B cell (primary cell): Measurements from ENCODE around the gene PTPN1. TPM values are rescaled to one million over a fixed set of nuclear protein-coding genes. Genes with fewer than 3 reads are reported as not detected.

Experiments used
- ATAC-seq: fragments of 200-7000 bp; cut with Tn5 transposase; one replicate; pipeline ENCODE4 v1.10.0; 2021; ENCODE audit warnings: low read depth, mild to moderate bottlenecking, moderate number of reproducible peaks, moderate library complexity
- CTCF ChIA-PET: fragments of 350-600 bp; sonication (Branson Sonifier 250); formaldehyde crosslinking; loops from one replicate; lab custom pipeline; 2021; ENCODE audit warnings: antibody characterized with exemption, inconsistent platforms; lab: Charles Lee
- POLR2A ChIA-PET: fragments of 350-600 bp; sonication (Branson Sonifier 250); formaldehyde crosslinking; loops from one replicate; lab custom pipeline; 2021; ENCODE audit warnings: antibody characterized with exemption; lab: Charles Lee
- DNase-seq: peaks from one replicate; pipeline ENCODE4 v3.0.0; 2013
- H2AFZ ChIP-seq: 2 replicates; pipeline ENCODE4 v1.6.1; 2012; ENCODE audit warnings: mild to moderate bottlenecking, low read depth, low read length; ENCODE audit not compliant: insufficient read depth, poor library complexity, severe bottlenecking
- H3K27ac ChIP-seq, 2 donors: 1 replicate in 1 of 2; 2 replicates in 1 of 2; pipeline ENCODE4 v1.5.1; 2012 to 2013; ENCODE audit warnings: low read length in 2 of 2, mild to moderate bottlenecking in 2 of 2, moderate library complexity in 1 of 2
- H3K27me3 ChIP-seq, 4 experiments: fragments of 200-600 bp in 1 of 4; sonication (generic) in 1 of 4; replicated peaks in 1 of 4; 1 replicate in 2 of 4; 2 replicates in 2 of 4; pipeline versions ENCODE4 v1.6.1 to v1.7.0; 2013 to 2016; ENCODE audit warnings: low read length in 3 of 4, mild to moderate bottlenecking in 2 of 4, mixed read lengths in 1 of 4, moderate library complexity in 1 of 4; ENCODE audit not compliant: insufficient read depth in 4 of 4, control insufficient read depth in 3 of 4; ENCODE audit errors: control extremely low read depth in 1 of 4
- H3K36me3 ChIP-seq, 2 experiments: replicated peaks in 1 of 2; 1 replicate in 1 of 2; 2 replicates in 1 of 2; pipeline versions ENCODE4 v1.6.1 to v1.7.1; 2013; ENCODE audit warnings: low read length in 1 of 2; ENCODE audit not compliant: insufficient read depth in 2 of 2, control insufficient read depth in 1 of 2; ENCODE audit errors: control extremely low read depth in 1 of 2, extremely low read depth in 1 of 2
- H3K4me1 ChIP-seq, 2 donors: fragments of 200-600 bp in 1 of 2; sonication (generic) in 1 of 2; 1 replicate in 1 of 2; 2 replicates in 1 of 2; pipeline versions ENCODE4 v1.5.1 to v1.6.1; 2013 to 2017; ENCODE audit warnings: low read length in 2 of 2; ENCODE audit not compliant: control insufficient read depth in 2 of 2, insufficient read depth in 2 of 2
- H3K4me2 ChIP-seq: replicated peaks from 2 replicates; pipeline ENCODE3; 2012; ENCODE audit warnings: mild to moderate bottlenecking, low read depth, low read length; ENCODE audit not compliant: poor library complexity, severe bottlenecking
- H3K4me3 ChIP-seq, 5 experiments: fragments of 200-600 bp in 1 of 5; sonication (generic) in 1 of 5; 1 replicate in 3 of 5; 2 replicates in 2 of 5; pipeline versions ENCODE4 v1.5.1 to v1.7.0; 2011 to 2016; ENCODE audit warnings: low read length in 4 of 5, mild to moderate bottlenecking in 4 of 5, low read depth in 2 of 5, control low read depth in 1 of 5, moderate library complexity in 1 of 5; ENCODE audit not compliant: insufficient read depth in 1 of 5; ENCODE audit errors: control extremely low read depth in 1 of 5, extremely low read depth in 1 of 5
- H3K79me2 ChIP-seq: fragments of 200-600 bp; sonication (generic); one replicate; pipeline ENCODE4 v1.6.0; 2016; ENCODE audit warnings: low read length; ENCODE audit not compliant: control insufficient read depth, insufficient read depth
- H3K9ac ChIP-seq: fragments of 200-600 bp; sonication (generic); 2 replicates; pipeline ENCODE4 v1.6.1; 2017; ENCODE audit warnings: mild to moderate bottlenecking, low read length, moderate library complexity
- H3K9me3 ChIP-seq, 3 donors: one replicate each; pipeline versions ENCODE4 v1.6.1 to v1.7.1; 2013; ENCODE audit warnings: low read length in 2 of 3; ENCODE audit not compliant: control insufficient read depth in 2 of 3, insufficient read depth in 1 of 3; ENCODE audit errors: control extremely low read depth in 1 of 3
- H4K20me1 ChIP-seq: 2 replicates; pipeline ENCODE4 v1.6.0; 2012; ENCODE audit warnings: mild to moderate bottlenecking, low read length; ENCODE audit not compliant: insufficient read depth, control insufficient read depth, poor library complexity, severe bottlenecking
- H3K27ac Mint-ChIP-seq: one replicate; pipeline ENCODE4 v1.8.0; 2021; ENCODE audit warnings: mixed read lengths
- H3K27me3 Mint-ChIP-seq: one replicate; pipeline ENCODE4 v1.8.0; 2021; ENCODE audit warnings: mixed read lengths
- H3K4me1 Mint-ChIP-seq: one replicate; pipeline ENCODE4 v1.8.0; 2021; ENCODE audit warnings: mixed read lengths
- H3K4me3 Mint-ChIP-seq: one replicate; pipeline ENCODE4 v1.8.0; 2021; ENCODE audit warnings: mixed read lengths
- H3K9me3 Mint-ChIP-seq: one replicate; pipeline ENCODE4 v1.8.0; 2022; ENCODE audit warnings: mixed read lengths; ENCODE audit not compliant: insufficient read depth
- EZH2 ChIP-seq: IDR thresholded peaks from 2 replicates; pipeline ENCODE4 v1.6.1; 2012; ENCODE audit warnings: borderline replicate concordance, low read depth, mild to moderate bottlenecking, moderate library complexity, low read length; ENCODE audit not compliant: insufficient read depth, poor library complexity, severe bottlenecking
- WGBS: methylation state at CpG from one replicate; pipeline ENCODE4 v1.1.5; 2013; ENCODE audit warnings: missing lambda C conversion rate; ENCODE audit not compliant: insufficient coverage; 5-methylcytosine and 5-hydroxymethylcytosine counted together
- intact Hi-C: fragments of 100-400 bp; cut with micrococcal nuclease; formaldehyde crosslinking; loops from one replicate; pipeline ENCODE4 v1.10.0; 2022
- polyA plus RNA-seq: library from polyadenylated mRNA; depleted of rRNA; stranded (reverse); fragments of >200 nt; gene quantifications from 2 replicates; pipeline ENCODE4 v1.2.3, GENCODE V29; 2012
- total RNA-seq, 2 donors: library from RNA; stranded (reverse); fragments of 120-200 nt in 1 of 2; gene quantifications; 1 replicate in 1 of 2; 2 replicates in 1 of 2; pipeline versions ENCODE4 v1.2.3 to v1.2.4, GENCODE V29; 2013 to 2022
- TF ChIP-seq, protein P1 (sequence below): fragments of 200-600 bp; IDR thresholded peaks from one replicate; pipeline ENCODE4 v1.8.0; 2022; ENCODE audit warnings: antibody characterized with exemption, mild to moderate bottlenecking

Gene PTPN1
- total and polyA plus RNA-seq, 2 donors (not counting 1 experiment from before 2014, with no cell fraction given) = 77.4 to 134 TPM

DNA sequence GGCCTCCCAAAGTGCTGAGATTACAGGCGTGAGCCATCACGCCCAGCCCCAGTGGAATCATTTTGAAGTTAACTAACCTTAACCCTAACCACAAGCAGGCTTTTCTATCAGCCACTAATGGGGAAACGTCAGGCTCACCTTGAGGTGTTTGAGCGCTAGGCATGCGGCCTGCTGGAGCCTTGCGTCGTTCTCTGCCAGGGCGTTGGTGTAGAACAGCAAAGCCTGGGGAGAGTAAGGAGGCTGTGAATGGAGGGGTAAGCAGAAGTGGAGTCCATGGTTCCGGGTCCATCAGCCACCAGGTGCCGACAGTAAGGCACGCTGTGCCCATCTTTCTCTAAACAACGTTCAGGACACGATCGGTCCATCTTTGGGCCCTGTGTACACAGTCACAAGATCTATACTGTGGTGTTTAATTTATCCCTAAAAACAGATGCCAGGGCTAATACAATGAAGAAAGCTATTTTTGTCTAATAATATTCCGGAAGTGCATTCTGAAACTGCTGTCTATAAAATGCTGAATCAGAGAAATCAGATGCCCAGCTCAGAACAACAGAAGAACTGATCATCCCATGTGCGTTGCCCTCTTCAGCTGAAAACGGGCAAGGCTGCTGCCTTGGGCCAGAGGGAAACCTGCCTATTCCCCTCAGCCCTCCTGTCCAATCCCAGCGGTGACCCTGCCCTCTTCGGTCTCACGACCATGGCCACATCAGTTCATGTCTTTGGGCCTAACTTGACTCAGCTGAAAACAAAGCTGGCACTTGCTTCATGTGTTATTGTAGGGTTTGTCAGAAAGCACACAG is 79.6 kb downstream of the PTPN1 start:
- 95% methylated on average over 17 of the region's 20 CpGs for WGBS
- peak overlapping the region; percentile 6 for H3K27ac Mint-ChIP-seq
- H3K4me2 ChIP-seq = no peak overlapping the region
- no peaks in the 10 kb centered on the region for H3K27me3 Mint-ChIP-seq
- no peak overlapping the region for H3K4me3 Mint-ChIP-seq
- peaks cover 14% of the 10 kb centered on the region for H4K20me1 ChIP-seq
- no peak overlapping the region for H3K9ac ChIP-seq
- TF ChIP-seq, protein P1, sequence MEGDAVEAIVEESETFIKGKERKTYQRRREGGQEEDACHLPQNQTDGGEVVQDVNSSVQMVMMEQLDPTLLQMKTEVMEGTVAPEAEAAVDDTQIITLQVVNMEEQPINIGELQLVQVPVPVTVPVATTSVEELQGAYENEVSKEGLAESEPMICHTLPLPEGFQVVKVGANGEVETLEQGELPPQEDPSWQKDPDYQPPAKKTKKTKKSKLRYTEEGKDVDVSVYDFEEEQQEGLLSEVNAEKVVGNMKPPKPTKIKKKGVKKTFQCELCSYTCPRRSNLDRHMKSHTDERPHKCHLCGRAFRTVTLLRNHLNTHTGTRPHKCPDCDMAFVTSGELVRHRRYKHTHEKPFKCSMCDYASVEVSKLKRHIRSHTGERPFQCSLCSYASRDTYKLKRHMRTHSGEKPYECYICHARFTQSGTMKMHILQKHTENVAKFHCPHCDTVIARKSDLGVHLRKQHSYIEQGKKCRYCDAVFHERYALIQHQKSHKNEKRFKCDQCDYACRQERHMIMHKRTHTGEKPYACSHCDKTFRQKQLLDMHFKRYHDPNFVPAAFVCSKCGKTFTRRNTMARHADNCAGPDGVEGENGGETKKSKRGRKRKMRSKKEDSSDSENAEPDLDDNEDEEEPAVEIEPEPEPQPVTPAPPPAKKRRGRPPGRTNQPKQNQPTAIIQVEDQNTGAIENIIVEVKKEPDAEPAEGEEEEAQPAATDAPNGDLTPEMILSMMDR = no peak
- TF ChIP-seq EZH2 = no peak
- H3K9me3 ChIP-seq = no peaks in the 10 kb centered on the region
- intact Hi-C loops = no loop called here
- no peaks in the 10 kb centered on the region for H3K9me3 Mint-ChIP-seq
- peaks cover 7 to 44% of the 10 kb centered on the region in 2 experiments for H3K36me3 ChIP-seq
- H3K27me3 ChIP-seq = no peaks in the 10 kb centered on the region
- H3K4me1 Mint-ChIP-seq = peaks cover 10% of the 10 kb centered on the region
- CTCF ChIA-PET = interaction anchor here (0.8 to 5.9 kb wide), 12 partner anchors 8 to 611 kb away, joined by 3 to 69 read pairs (median 8); no protein-coding TSS in a partner anchor
- DNase-seq (no peak), ATAC-seq (no peak)
- H2AFZ ChIP-seq = no peak overlapping the region
- no peak overlapping the region for H3K27ac ChIP-seq
- no peak overlapping the region for H3K4me3 ChIP-seq
- H3K79me2 ChIP-seq = peaks cover 11% of the 10 kb centered on the region
- POLR2A ChIA-PET = interaction anchor here (0.6 kb wide), 1 partner anchor 81 kb away, joined by 4 read pairs; no protein-coding TSS in a partner anchor
- peaks cover 0 to 4% of the 10 kb centered on the region in 2 donors for H3K4me1 ChIP-seq

DNA sequence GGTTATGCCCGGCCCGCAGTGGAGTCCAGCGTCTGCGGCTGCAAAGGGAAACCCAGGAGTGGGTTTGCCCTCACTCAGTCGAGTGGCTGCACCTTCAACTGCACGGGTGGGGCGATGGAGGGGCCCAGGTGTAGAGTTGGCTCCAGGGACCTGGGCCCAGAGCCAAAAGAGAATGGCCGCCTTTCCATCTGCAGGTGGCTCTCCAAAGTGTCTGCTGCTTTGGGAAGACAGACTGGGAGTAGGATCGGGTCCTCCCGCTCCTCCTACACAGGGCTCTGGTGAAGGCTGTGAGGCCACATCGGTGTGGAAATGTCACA is 80.1 kb downstream of the PTPN1 start:
- Histone ChIP-seq H3K4me3 (no peak overlapping the region), H3K27me3 (no peaks in the 10 kb centered on the region), H3K36me3 (peaks cover 6 to 39% of the 10 kb centered on the region in 2 experiments), H3K79me2 (peaks cover 9% of the 10 kb centered on the region), H3K9ac (no peak overlapping the region), H3K27ac (no peak overlapping the region), H4K20me1 (peaks cover 14% of the 10 kb centered on the region), H3K4me1 (peaks cover 0 to 9% of the 10 kb centered on the region in 2 donors), H2AFZ (no peak overlapping the region), H3K4me2 (no peak overlapping the region), H3K9me3 (no peaks in the 10 kb centered on the region)
- intact Hi-C loops = no loop called here
- Mint-ChIP-seq H3K4me3 (no peak overlapping the region), H3K9me3 (no peaks in the 10 kb centered on the region), H3K4me1 (peaks cover 14% of the 10 kb centered on the region), H3K27ac (no peak overlapping the region), H3K27me3 (no peaks in the 10 kb centered on the region)
- TF ChIP-seq EZH2 = no peak
- TF ChIP-seq, protein P1 = no peak
- POLR2A ChIA-PET = no interaction called here
- CTCF ChIA-PET = interaction anchor here (0.9 to 2.8 kb wide), 3 partner anchors 8 to 20 kb away, joined by 3 to 18 read pairs (median 13); no protein-coding TSS in a partner anchor
- no peak for ATAC-seq
- no peak for DNase-seq
- 96% methylated on average over 11 of the region's 11 CpGs for WGBS
